Neutrophil (primary cell): ENCODE measurements around the gene RBM12.

Experiments used
- H3K27ac ChIP-seq: fragments of 200-600 bp; sonication (generic); 2 replicates; pipeline ENCODE4 v1.5.1; 2016; ENCODE audit warnings: mild to moderate bottlenecking, moderate library complexity
- H3K27me3 ChIP-seq: fragments of 200-600 bp; sonication (generic); 2 replicates; pipeline ENCODE4 v1.6.0; 2016; ENCODE audit warnings: mild to moderate bottlenecking
- H3K36me3 ChIP-seq: fragments of 200-600 bp; sonication (generic); 2 replicates; pipeline ENCODE4 v1.5.1; 2017
- H3K4me1 ChIP-seq, 2 experiments: fragments of 200-600 bp in 1 of 2; sonication (generic) in 1 of 2; 1 replicate in 1 of 2; 2 replicates in 1 of 2; pipeline versions ENCODE4 v1.5.1 to v1.6.1; 2013 to 2016; ENCODE audit warnings: low read depth in 1 of 2, low read length in 1 of 2, mild to moderate bottlenecking in 1 of 2, moderate library complexity in 1 of 2; ENCODE audit not compliant: control insufficient read depth in 1 of 2, insufficient read depth in 1 of 2
- H3K4me3 ChIP-seq, 2 experiments: fragments of 200-600 bp in 1 of 2; sonication (generic) in 1 of 2; 1 replicate in 1 of 2; 2 replicates in 1 of 2; pipeline ENCODE4 v1.5.1; 2013 to 2016; ENCODE audit warnings: low read depth in 1 of 2, low read length in 1 of 2, mild to moderate bottlenecking in 1 of 2, moderate library complexity in 1 of 2
- H3K9me3 ChIP-seq: fragments of 200-600 bp; sonication (generic); 2 replicates; pipeline ENCODE4 v1.5.1; 2016
- TF ChIP-seq, protein P1 (sequence below): fragments of 200-600 bp; sonication (generic); IDR thresholded peaks from 2 replicates; pipeline ENCODE4 v1.5.1; 2016; ENCODE audit warnings: antibody characterized with exemption

The RBM12 gene

GRCh38 chr20:35621560-35621946 lies 43.1 kb downstream of the RBM12 start:
- TF ChIP-seq, protein P1, sequence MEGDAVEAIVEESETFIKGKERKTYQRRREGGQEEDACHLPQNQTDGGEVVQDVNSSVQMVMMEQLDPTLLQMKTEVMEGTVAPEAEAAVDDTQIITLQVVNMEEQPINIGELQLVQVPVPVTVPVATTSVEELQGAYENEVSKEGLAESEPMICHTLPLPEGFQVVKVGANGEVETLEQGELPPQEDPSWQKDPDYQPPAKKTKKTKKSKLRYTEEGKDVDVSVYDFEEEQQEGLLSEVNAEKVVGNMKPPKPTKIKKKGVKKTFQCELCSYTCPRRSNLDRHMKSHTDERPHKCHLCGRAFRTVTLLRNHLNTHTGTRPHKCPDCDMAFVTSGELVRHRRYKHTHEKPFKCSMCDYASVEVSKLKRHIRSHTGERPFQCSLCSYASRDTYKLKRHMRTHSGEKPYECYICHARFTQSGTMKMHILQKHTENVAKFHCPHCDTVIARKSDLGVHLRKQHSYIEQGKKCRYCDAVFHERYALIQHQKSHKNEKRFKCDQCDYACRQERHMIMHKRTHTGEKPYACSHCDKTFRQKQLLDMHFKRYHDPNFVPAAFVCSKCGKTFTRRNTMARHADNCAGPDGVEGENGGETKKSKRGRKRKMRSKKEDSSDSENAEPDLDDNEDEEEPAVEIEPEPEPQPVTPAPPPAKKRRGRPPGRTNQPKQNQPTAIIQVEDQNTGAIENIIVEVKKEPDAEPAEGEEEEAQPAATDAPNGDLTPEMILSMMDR: no peak
- peaks cover 21% of the 10 kb centered on the region for H3K36me3 ChIP-seq
- peaks cover 58 to 65% of the 10 kb centered on the region in 2 experiments for H3K4me1 ChIP-seq
- H3K9me3 ChIP-seq: no peaks in the 10 kb centered on the region
- peaks cover 16% of the 10 kb centered on the region for H3K27me3 ChIP-seq
- peak overlapping the region; percentile 82 for H3K27ac ChIP-seq
- H3K4me3 ChIP-seq: peak overlapping the region in 1 of 2 experiments; percentile 28

DNA sequence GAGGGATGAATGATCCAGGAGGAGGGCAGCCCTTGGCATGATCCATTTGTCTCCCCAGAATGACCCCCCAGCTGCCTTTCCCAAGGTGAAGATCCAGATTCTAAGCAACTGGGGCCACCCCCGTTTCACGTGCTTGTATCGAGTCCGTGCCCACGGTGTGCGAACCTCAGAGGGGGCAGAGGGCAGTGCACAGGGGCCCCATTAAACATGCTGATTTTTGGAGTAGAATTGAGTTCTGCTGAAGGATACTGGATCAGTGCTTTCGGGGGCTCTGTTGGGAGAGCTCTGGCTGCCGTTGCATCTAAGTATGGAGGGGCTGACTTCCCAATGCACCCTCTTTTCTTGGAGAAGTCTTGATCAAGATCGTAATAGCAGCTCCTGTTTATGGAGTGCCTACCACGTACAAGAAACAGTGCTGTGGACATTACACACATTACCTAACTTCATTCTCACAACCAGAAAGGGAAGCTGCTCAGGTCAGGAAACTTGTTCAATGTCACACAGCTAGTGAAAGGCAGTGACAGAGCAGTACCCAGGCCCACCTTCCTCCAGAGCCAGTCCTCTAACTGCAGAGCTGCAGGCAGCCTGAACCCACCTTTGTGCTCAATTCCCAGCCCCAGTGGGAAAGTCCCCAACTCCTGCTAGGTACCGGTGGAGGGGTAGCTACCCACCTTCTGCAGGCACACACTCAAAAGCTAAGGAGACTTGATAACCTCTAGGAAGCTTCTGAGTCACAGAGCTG lies 43.7 kb downstream of the RBM12 start:
- Histone ChIP-seq H3K27ac (peak overlapping the region; percentile 82), H3K4me1 (peaks cover 58 to 66% of the 10 kb centered on the region in 2 experiments), H3K4me3 (peak overlapping the region in 1 of 2 experiments; percentile 28), H3K9me3 (no peaks in the 10 kb centered on the region), H3K27me3 (peaks cover 16% of the 10 kb centered on the region), H3K36me3 (peaks cover 16% of the 10 kb centered on the region)
- TF ChIP-seq, protein P1: no peak

DNA sequence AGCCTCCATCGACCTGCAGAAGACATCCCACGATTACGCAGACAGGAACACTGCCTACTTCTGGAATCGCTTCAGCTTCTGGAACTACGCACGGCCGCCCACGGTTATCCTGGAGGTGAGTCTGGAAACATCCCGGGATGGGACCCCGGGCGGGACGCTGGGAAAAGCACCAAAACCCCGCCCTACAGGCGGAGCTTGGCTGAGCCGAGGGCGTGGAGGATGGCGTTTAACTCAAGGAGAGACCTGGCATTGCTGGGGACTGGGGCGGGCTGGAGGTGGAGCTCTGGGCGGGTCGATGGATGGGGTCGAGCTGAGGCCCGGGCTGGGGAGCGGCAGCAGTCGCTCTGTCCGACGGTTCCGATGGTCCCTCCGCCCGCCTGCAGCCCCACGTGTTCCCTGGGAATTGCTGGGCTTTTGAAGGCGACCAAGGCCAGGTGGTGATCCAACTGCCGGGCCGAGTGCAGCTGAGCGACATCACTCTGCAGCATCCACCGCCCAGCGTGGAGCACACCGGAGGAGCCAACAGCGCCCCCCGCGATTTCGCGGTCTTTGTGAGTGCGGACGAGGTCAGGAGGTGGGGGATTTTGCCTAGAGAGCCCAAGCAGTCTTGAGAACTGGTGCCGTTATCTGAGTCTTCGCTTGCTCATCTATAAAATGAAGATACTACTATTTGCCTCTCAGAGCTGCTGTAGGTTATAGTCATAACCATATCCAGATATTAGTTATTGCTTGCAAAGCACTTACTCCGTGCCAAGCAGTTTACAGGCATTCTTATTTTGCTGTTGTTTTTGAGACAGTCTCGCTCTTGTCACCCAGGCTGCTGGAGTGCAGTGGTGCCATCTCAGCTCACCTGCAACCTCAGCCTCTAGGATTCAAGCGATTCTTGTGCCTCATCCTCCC lies 45.3 kb downstream of the RBM12 start:
- Histone ChIP-seq H3K27me3 (peaks cover 16% of the 10 kb centered on the region), H3K4me3 (peak overlapping the region; percentile 64 to 81), H3K4me1 (peaks cover 64 to 73% of the 10 kb centered on the region in 2 experiments), H3K9me3 (no peaks in the 10 kb centered on the region), H3K36me3 (peaks cover under 1% of the 10 kb centered on the region), H3K27ac (peak overlapping the region; percentile 82)
- TF ChIP-seq, protein P1: no peak

- Histone ChIP-seq H3K4me1 (peaks cover 64 to 73% of the 10 kb centered on the region in 2 experiments), H3K27ac (peak overlapping the region; percentile 82), H3K36me3 (no peaks in the 10 kb centered on the region), H3K27me3 (peaks cover 16% of the 10 kb centered on the region), H3K9me3 (no peaks in the 10 kb centered on the region), H3K4me3 (peak overlapping the region; percentile 64 to 81)
- TF ChIP-seq, protein P1: no peak
Measured at GRCh38 chr20:35618263-35619131, 46.2 kb downstream of the RBM12 start.
